PC-9 (cell line): ENCODE results near the gene AMBRA1. TPM values are rescaled to one million over a fixed set of nuclear protein-coding genes. Genes with fewer than 3 reads are reported as not detected.

Experiments used
- BruUV-seq: library from RNA; stranded (reverse); fragments of 400-500 nt; replicated peaks from 2 replicates; lab custom pipeline; 2021; lab: Mats Ljungman, UMichigan
- CTCF ChIA-PET: fragments of 300-600 bp; sonication (Branson Sonifier 250); formaldehyde crosslinking; loops from one replicate; lab custom pipeline; 2022; ENCODE audit warnings: antibody characterized with exemption; lab: Charles Lee
- POLR2A ChIA-PET: fragments of 300-600 bp; sonication (Branson Sonifier 250); formaldehyde crosslinking; loops from one replicate; lab custom pipeline; 2022; ENCODE audit warnings: antibody characterized with exemption; ENCODE audit not compliant: unreplicated experiment; lab: Charles Lee
- DNase-seq, 2 experiments: peaks; one replicate each; pipeline versions ENCODE4 v3.0.0 to v3.0.0-alpha.2; 2015 to 2022; ENCODE audit warnings: mixed read lengths in 1 of 2
- H2AFZ ChIP-seq: fragments of 200-600 bp; sonication (generic); 2 replicates; pipeline ENCODE4 v1.8.1; 2017; ENCODE audit warnings: antibody characterized with exemption
- H3F3A ChIP-seq: fragments of 200-600 bp; sonication (generic); 2 replicates; pipeline ENCODE4 v1.8.1; 2017; ENCODE audit warnings: antibody characterized with exemption, mild to moderate bottlenecking, low read depth; ENCODE audit not compliant: insufficient read depth
- H3K27ac ChIP-seq: fragments of 200-600 bp; sonication (generic); 2 replicates; pipeline ENCODE4 v1.6.1; 2016; ENCODE audit warnings: mixed run types
- H3K27me3 ChIP-seq: fragments of 200-600 bp; sonication (generic); 2 replicates; pipeline ENCODE4 v1.6.1; 2016; ENCODE audit warnings: low read depth, mixed run types; ENCODE audit not compliant: insufficient read depth
- H3K36me3 ChIP-seq: fragments of 200-600 bp; sonication (generic); 2 replicates; pipeline ENCODE4 v1.6.1; 2016; ENCODE audit warnings: low read depth, mixed run types
- H3K4me1 ChIP-seq: fragments of 200-600 bp; sonication (generic); replicated peaks from 2 replicates; pipeline ENCODE4 v1.6.1; 2016; ENCODE audit warnings: mixed run types; ENCODE audit not compliant: insufficient read depth
- H3K4me2 ChIP-seq: fragments of 200-600 bp; sonication (generic); 2 replicates; pipeline ENCODE4 v1.6.1; 2017; ENCODE audit warnings: mixed run types
- H3K4me3 ChIP-seq: fragments of 200-600 bp; sonication (generic); 2 replicates; pipeline ENCODE4 v1.6.1; 2016; ENCODE audit warnings: mixed run types
- H3K79me2 ChIP-seq: fragments of 200-600 bp; sonication (generic); 2 replicates; pipeline ENCODE4 v1.6.1; 2017; ENCODE audit warnings: low read depth, mixed run types
- H3K9me2 ChIP-seq: fragments of 200-600 bp; sonication (generic); 2 replicates; pipeline ENCODE4 v1.8.1; 2017; ENCODE audit warnings: mild to moderate bottlenecking; ENCODE audit not compliant: insufficient read depth
- H3K9me3 ChIP-seq: fragments of 200-600 bp; sonication (generic); 2 replicates; pipeline ENCODE4 v1.8.1; 2016; ENCODE audit warnings: low read depth; ENCODE audit not compliant: insufficient read depth
- H4K20me1 ChIP-seq: fragments of 200-600 bp; sonication (generic); 2 replicates; pipeline ENCODE4 v1.8.1; 2017; ENCODE audit not compliant: insufficient read depth
- CTCF ChIP-seq: fragments of 200-600 bp; sonication (generic); conservative IDR thresholded peaks from 2 replicates; pipeline ENCODE4 v1.6.1; 2017; ENCODE audit warnings: mixed run types, antibody characterized with exemption, mild to moderate bottlenecking, moderate library complexity
- EZH2 ChIP-seq: fragments of 200-600 bp; sonication (generic); IDR thresholded peaks from 2 replicates; pipeline ENCODE4 v1.8.0; 2017; ENCODE audit warnings: antibody characterized with exemption, low read depth
- intact Hi-C: fragments of 100-400 bp; cut with micrococcal nuclease; formaldehyde crosslinking; loops from one replicate; pipeline ENCODE4 v1.10.0; 2022; ENCODE audit not compliant: unreplicated experiment
- total RNA-seq: library from RNA; stranded (reverse); gene quantifications from 2 replicates; pipeline ENCODE4 v1.2.3, GENCODE V29; 2021

The AMBRA1 gene
- total RNA-seq, 1 experiment from 2014 or later, result 41.4 TPM

DNA sequence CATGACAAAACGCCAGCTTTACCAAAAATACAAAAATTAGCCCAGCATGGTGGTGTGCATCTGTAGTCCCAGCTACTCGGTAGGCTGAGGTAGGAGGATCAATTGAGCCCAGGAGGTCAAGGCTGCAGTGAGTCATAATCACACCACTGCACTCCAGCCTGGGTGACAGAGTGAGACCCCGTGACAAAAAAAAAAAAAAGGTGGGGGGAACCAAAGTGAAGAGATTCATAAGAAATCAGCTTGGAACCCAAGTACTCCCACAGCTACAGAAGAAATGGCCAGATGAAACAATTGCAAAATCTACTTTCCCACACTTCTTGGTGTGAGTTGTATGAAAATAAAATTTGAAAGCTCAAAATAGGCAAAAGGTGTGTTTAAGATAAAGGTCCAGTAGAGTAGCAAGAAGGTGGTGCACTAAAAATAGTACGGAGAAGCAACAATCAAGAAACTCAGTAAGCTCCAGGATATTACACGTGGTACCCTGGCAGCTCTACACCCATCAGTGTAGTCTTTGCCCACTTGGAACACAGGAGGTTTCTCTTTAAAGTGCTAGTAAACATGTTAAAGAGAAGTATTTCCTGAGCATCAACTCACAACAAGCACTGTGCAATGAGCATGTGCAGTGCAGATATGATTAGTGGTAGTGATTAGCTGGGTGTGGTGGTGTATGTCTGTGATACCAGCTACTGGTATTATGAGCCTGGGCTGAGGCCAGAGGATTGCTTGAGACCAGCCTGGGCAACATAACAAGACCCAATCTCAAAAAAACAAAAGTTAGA, 17.9 kb upstream of the AMBRA1 start:
- H2AFZ ChIP-seq, result no peak overlapping the region
- peaks cover 13% of the 10 kb centered on the region for H3K4me1 ChIP-seq
- POLR2A ChIA-PET, result interaction anchor here (0.7 kb wide), 1 partner anchor 35 kb away, joined by 14 read pairs; no protein-coding TSS in a partner anchor
- peaks cover 18% of the 10 kb centered on the region for H3K79me2 ChIP-seq
- H3K36me3 ChIP-seq, result no peaks in the 10 kb centered on the region
- no peak overlapping the region for H3K4me3 ChIP-seq
- no peak overlapping the region for H3K4me2 ChIP-seq
- intact Hi-C loops, result no loop called here
- peaks cover 10% of the 10 kb centered on the region for H3F3A ChIP-seq
- no peak overlapping the region for H3K27ac ChIP-seq
- H4K20me1 ChIP-seq, result no peaks in the 10 kb centered on the region
- H3K27me3 ChIP-seq, result no peaks in the 10 kb centered on the region
- no TSS peak for BruUV-seq
- CTCF ChIA-PET, result no interaction called here
- TF ChIP-seq CTCF (no peak), EZH2 (no peak)
- no peaks in the 10 kb centered on the region for H3K9me2 ChIP-seq
- no peaks in the 10 kb centered on the region for H3K9me3 ChIP-seq
- DNase-seq, result no peak

GRCh38 chr11:46609386-46609785, 15.6 kb upstream of the AMBRA1 start:
- no peaks in the 10 kb centered on the region for H3K36me3 ChIP-seq
- intact Hi-C loops, result no loop called here
- H3K4me2 ChIP-seq, result no peak overlapping the region
- no peaks in the 10 kb centered on the region for H4K20me1 ChIP-seq
- no peak overlapping the region for H3K4me3 ChIP-seq
- ChIA-PET CTCF (interaction anchor here (0.7 kb wide), 2 partner anchors 47 to 109 kb away, joined by 3 to 4 read pairs; no protein-coding TSS in a partner anchor), POLR2A (no interaction called here)
- BruUV-seq, result no TSS peak
- no peak overlapping the region for H3K27ac ChIP-seq
- no peaks in the 10 kb centered on the region; the same call in none of the 2 replicates for H3F3A ChIP-seq
- H3K9me2 ChIP-seq, result no peaks in the 10 kb centered on the region
- no peaks in the 10 kb centered on the region for H3K9me3 ChIP-seq
- no peak for DNase-seq
- TF ChIP-seq EZH2 (no peak), CTCF (no peak)
- H2AFZ ChIP-seq, result no peak overlapping the region
- H3K4me1 ChIP-seq, result no peaks in the 10 kb centered on the region
- no peaks in the 10 kb centered on the region for H3K27me3 ChIP-seq
- H3K79me2 ChIP-seq, result no peaks in the 10 kb centered on the region

- H3K27ac ChIP-seq, result no peak overlapping the region
- 0 out of 2 replicates have a peak, but pooled peaks cover 8% of the 10 kb centered on the region for H3K36me3 ChIP-seq
- H3K27me3 ChIP-seq, result no peaks in the 10 kb centered on the region
- TF ChIP-seq EZH2 (no peak), CTCF (no peak)
- ChIA-PET CTCF (no interaction called here), POLR2A (no interaction called here)
- no peak overlapping the region for H2AFZ ChIP-seq
- no peaks in the 10 kb centered on the region; the same call in none of the 2 replicates for H3F3A ChIP-seq
- no peak overlapping the region for H3K4me2 ChIP-seq
- no peaks in the 10 kb centered on the region for H4K20me1 ChIP-seq
- H3K4me3 ChIP-seq, result no peak overlapping the region
- H3K79me2 ChIP-seq, result no peaks in the 10 kb centered on the region
- intact Hi-C loops, result no loop called here
- DNase-seq, result no peak
- no TSS peak for BruUV-seq
- no peaks in the 10 kb centered on the region for H3K9me3 ChIP-seq
- no peaks in the 10 kb centered on the region for H3K4me1 ChIP-seq
- H3K9me2 ChIP-seq, result no peaks in the 10 kb centered on the region
These were observed 13.7 kb upstream of the AMBRA1 start for GRCh38 chr11:46607516-46607915.
